GDM1 (cell line): ENCODE results near the gene RAB3B.

Experiments
- DNase-seq: peaks from one replicate; lab custom pipeline; 2025; lab: John Stamatoyannopoulos, UW

Gene RAB3B

GRCh38 chr1:51871351-51871975, 119.0 kb downstream of the RAB3B start:
- DNase-seq = no peak

DNA sequence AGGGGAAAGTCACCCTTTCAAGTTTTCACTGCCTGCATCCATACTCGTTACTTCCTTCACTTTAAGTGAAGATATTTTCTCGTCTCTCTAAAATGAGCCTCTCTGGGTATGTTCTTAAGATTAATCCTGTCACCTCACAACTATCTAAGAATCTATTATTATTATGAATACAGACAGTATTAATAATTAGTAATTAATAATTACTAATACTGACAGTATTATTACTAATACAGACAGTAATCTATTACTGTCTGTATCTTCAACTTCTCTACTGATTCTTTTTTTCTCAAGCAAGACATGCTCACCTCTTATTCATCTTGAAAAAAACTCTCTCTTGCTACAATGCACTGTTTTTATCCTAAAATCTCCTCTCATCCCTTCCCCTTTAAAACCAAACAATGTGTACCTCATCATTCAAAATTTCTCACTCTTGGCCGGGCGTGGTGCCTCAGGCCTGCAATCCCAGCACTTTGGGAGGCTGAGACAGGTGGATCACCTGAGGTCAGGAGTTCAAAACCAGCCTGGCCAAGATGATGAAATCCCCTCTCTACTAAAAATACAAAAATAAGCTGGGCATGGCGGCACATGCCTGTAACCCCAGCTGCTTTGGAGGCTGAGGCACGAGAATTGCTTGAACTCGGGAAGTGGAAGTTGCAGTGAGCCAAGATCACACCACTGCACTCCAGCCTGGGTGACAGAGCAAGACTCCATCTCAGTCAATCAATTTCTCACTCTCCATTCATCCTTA, 119.7 kb downstream of the RAB3B start:
- DNase-seq = no peak

DNA sequence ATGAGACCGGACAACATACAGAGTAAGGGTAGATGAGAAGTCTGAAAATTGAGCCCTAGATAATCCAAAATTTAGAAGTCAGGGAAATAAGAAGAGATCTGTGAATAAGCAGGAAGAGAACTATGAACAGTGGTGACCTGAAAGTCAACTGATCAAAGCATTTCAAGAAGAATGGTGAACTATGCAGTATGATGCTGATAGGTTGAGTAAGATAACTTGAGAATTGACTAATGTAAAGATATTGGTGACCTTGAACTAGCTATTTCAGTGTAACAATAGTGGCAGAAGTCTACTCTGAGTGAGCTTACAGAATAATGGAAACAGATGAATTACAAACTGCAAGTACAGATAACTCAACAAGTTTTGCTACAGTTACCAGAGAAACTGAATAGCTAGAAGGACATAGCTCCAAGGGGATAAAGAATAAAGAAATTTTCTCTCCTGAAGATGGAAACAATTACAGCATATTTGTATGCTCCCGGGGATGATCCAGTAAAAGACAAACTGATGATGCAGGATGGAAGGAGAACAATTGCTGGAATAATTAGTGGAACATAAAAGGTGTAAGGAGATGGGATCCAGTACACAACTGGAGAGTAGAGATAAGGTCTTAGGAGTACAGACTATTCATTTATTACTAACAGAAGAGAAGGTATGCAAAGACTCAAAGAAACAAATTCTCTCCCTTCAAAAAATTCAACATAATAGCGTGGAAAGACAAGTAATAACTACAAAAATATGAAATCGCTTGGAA, 122.8 kb downstream of the RAB3B start:
- DNase-seq = no peak

DNA sequence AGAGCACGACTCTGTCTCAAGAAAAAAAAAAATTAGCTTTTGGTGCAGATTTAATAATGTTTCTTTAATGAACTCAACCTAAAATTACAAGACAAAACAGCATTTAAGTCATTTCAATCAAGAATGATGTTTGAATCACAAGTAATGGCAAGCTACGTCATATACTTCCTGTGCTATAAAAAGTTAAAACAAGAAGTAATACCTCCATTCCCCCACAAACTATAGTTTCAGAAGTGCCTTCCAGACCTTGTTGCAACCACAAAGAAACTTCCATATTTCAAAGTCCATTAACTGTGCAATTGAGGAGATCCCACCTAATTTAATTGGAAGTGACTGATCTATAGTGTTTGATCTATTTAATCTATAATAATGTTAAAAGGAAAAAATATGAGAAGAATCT, 127.1 kb downstream of the RAB3B start:
- DNase-seq = peak; percentile 31

DNA sequence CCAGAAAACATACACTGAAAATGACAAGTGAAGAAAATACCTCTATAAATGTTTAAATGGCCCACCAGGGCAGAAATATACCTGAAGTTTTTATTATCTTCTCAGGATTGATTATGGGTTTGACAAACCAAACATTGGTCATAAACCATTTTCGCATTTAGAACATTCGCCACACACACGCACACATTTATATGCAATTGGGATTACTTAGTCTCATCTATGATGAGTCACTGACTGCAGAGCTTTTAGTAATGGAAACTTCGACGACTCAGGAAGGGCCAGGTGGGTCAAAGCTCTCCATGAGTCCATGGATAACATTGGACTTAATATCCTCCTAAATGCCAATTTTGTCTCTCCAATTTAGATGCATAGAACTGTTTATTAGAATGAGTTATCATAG, 128.8 kb downstream of the RAB3B start:
- DNase-seq = no peak

DNA sequence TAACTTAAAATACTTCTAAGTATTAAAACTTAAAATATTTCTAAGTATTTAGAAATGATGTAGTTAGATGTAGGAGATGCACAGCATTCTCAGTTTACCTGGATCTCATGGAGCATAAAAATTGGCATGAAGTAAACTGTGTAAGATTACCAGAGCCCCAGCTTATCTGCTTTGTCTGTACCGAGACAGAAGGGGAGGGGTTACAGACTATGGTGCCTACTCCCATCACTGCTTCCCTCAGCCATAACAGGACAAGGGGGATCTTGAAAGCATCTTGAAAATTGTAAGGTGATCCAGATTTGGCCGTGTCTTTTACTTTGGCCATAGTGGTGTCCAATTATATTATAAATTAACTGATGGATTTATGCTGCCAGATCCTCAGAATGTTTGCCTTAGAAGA, 130.8 kb downstream of the RAB3B start:
- no peak for DNase-seq

DNA sequence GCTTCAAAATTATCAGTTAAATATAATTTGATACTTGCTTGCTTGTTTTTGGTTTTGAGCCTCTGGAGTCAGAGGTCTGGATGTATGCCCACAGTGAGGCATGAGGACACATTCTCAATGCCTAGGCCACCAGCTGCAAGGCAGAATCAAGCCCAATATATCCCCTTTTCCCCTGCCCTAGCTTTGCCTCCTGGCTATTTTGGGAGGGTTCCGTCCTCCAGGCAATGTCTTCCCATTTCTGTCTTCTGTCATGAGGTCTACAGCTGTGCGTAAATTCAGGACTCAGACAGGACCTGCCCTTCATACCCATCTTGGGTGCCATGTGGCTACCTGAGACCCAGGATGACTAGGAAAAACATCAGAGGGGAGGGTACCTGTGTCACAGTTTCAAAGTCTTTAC, 131.2 kb downstream of the RAB3B start:
- DNase-seq = no peak

GRCh38 chr1:51858892-51859291, 131.6 kb downstream of the RAB3B start:
- no peak for DNase-seq
